Measurements from ENCODE around the gene NUP54. TPM values are rescaled to one million over a fixed set of nuclear protein-coding genes. Genes with fewer than 3 reads are reported as not detected.

The NUP54 gene
- total and polyA plus RNA-seq, 9 of the 15 experiments (the other 6 are each of a cell fraction or from before 2014, with no cell fraction given): 29.6 to 115 (median 67.7) TPM

- no peak for TF ChIP-seq CEBPZ (IDR thresholded peaks at IDR 0.05; ENCODE audit: borderline replicate concordance, low read depth, low read length)
- TF ChIP-seq ZBTB17 (CRISPR knock-in tag; IDR thresholded peaks at IDR 0.05): no peak
- peak in 1 of 2 experiments; percentile 89; a peak in 2 of 3 replicates for TF ChIP-seq CBX3 (IDR thresholded peaks at IDR 0.05; ENCODE audit: borderline replicate concordance in 1 of 2, low read length in 2 of 2)
- TF ChIP-seq FOXA3 (CRISPR knock-in tag; conservative IDR thresholded peaks at IDR 0.05 in 1 of 2, IDR thresholded peaks at IDR 0.05 in 1 of 2): peak; percentile 74 to 78; a peak in 3 of 4 replicates
- 0 out of 2 replicates have a peak, but pooled peaks have one; percentile 29 for TF ChIP-seq NR1H2 (CRISPR knock-in tag; IDR thresholded peaks at IDR 0.05)
- TF ChIP-seq KLF13 (tag; IDR thresholded peaks at IDR 0.05; ENCODE audit: borderline replicate concordance, low read depth): no peak
- no peak for TF ChIP-seq GTF2B (IDR thresholded peaks at IDR 0.05; ENCODE audit: extremely low read depth, insufficient read length)
- 0 out of 2 replicates have a peak, but pooled peaks have one; percentile 20 for TF ChIP-seq RB1 (IDR thresholded peaks at IDR 0.05; ENCODE audit: low read depth)
- TF ChIP-seq ZFP36 (IDR thresholded peaks at IDR 0.05; ENCODE audit: low read depth, low read length, partially characterized antibody): no peak
- TF ChIP-seq PTRF (tag; IDR thresholded peaks at IDR 0.05): no peak
- TF ChIP-seq FOXK2 (conservative IDR thresholded peaks at IDR 0.05 in 1 of 2, IDR thresholded peaks at IDR 0.05 in 1 of 2; ENCODE audit: low read depth in 2 of 2): peak; percentile 86 to 87
- TF ChIP-seq ZNF140 (CRISPR knock-in tag; IDR thresholded peaks at IDR 0.05): no peak
- TF ChIP-seq COPS2 (conservative IDR thresholded peaks at IDR 0.05): no peak
- no peak for TF ChIP-seq THAP12 (CRISPR knock-in tag; IDR thresholded peaks at IDR 0.05)
- no peak for TF ChIP-seq ZNF282 (CRISPR knock-in tag; IDR thresholded peaks at IDR 0.05)
- peak; percentile 50; the same call in 1 of the 2 replicates for TF ChIP-seq CC2D1A (IDR thresholded peaks at IDR 0.05)
- TF ChIP-seq HINFP (tag; conservative IDR thresholded peaks at IDR 0.05; ENCODE audit: low read depth): no peak
- no peak for TF ChIP-seq SREBF2 (CRISPR knock-in tag; IDR thresholded peaks at IDR 0.05)
- no peak for TF ChIP-seq LARP7 (IDR thresholded peaks at IDR 0.05)
- TF ChIP-seq ATF7 (IDR thresholded peaks at IDR 0.05): peak; percentile 45; the same call in 1 of the 2 replicates
Measured at GRCh38 chr4:76087007-76087769, 61.0 kb downstream of the NUP54 start (continued).

Data from K562 (cell line).